SK-N-DZ (cell line): ENCODE results near the gene HIGD1A.
"Not testable (repeated sequence)": the region's sequence is repeated elsewhere in the genome, so short reads cannot be mapped to it uniquely, and the experiment has no call there.

Experiments
- DNase-seq: peaks from one replicate; pipeline ENCODE4 v3.0.0-alpha.2; 2015; ENCODE audit warnings: low spot score

Gene HIGD1A

DNA sequence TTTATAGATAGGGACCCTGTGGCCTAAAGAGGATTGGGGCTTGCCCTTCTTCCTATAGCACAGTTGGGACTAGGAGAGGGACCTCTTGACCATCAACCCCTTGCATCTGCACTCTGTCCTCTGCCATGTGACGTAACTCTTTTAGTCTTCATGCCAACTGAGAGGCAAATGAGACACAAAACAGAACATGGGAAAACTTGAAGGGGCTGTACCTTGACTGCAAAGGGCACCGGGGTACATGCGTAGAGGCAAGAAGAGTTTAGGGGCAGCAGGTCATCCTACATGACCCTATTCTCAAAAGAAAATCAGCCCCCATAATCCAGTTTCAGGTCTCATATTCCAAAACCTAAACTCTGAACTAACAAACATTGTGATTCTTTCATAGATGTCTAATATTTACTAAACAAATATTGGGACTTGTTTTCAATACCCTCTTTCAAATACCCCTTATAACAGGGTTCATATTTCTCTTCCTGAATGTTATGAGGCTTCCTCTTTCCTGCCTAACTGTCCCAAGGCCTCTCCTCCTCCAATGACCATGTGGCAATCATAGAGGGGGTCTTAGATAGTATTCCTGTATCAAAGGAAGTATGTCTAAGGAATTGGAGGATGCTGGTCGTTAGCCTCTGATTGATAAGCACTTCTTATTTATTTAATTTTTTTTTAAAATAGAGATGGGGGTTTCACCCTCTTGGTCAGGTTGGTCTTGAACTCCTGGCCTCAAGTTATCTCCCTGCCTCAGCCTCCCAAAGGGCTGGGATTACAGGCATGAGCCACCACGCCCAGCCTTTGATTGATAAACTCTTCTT lies 25.5 kb upstream of the HIGD1A start:
- no peak for DNase-seq

- no peak for DNase-seq
Observed at GRCh38 chr3:42829083-42829627, 24.9 kb upstream of the HIGD1A start.

DNA sequence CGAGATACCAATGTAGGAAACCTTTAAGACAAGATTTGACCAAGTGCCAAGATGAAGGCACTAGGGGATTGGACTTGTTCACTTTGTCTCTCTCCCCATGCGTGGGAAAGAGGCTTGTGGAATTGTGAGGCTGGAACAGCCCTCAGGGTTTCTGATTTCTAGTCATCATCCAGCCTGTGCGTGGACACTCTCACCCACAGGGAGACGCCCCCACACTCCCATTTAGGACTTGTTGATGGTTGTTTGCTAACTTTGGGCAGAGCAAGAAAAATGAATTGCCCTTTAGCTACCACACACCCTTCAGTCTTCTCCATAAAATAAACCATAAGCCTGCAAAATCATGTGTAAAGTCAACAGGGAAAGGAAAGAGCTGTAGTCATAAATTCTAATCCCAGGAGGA lies 23.4 kb upstream of the HIGD1A start:
- DNase-seq, result no peak

- no peak for DNase-seq
Observed at GRCh38 chr3:42827023-42827422, 22.7 kb upstream of the HIGD1A start.

- DNase-seq, result no peak
Observed at GRCh38 chr3:42826141-42826540, 21.9 kb upstream of the HIGD1A start.

GRCh38 chr3:42823351-42823750 lies 19.1 kb upstream of the HIGD1A start:
- no peak for DNase-seq

- no peak for DNase-seq
Observed at GRCh38 chr3:42822828-42823227, 18.5 kb upstream of the HIGD1A start.

- DNase-seq, result no peak
Observed at GRCh38 chr3:42820746-42821051, 16.4 kb upstream of the HIGD1A start.

- peak; percentile 70 for DNase-seq
Observed at GRCh38 chr3:42819351-42819965, 15.2 kb upstream of the HIGD1A start.

GRCh38 chr3:42815826-42816225 lies 11.5 kb upstream of the HIGD1A start:
- no peak for DNase-seq

DNA sequence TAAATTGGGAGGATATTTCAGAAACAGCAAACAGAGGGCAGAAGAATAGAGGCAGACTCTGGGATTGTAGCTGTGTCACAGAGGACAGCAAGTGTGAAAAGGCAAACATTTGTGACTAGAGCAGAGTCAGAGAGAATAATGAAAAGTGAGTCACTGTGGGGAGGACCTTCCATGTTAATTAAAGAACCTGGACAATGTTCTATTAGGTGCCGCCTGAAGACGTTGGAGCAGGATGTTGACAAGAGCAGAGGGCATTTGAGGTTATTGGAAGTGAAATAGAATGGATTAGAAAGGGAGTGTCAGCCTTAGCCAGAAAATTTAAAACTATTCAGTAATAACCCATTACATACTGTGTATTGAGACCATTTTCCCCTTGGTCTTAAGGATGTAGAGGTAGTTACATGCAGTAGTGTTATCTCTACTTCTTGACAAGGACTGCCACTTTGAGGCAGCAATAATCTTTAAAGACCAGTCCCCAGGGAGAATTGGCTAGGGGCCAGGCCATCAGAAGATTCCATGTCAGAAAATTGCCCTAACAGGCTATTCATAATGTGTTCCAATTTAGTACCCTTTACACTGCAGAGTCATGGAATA lies 10.7 kb upstream of the HIGD1A start:
- peak; percentile 44 for DNase-seq

DNA sequence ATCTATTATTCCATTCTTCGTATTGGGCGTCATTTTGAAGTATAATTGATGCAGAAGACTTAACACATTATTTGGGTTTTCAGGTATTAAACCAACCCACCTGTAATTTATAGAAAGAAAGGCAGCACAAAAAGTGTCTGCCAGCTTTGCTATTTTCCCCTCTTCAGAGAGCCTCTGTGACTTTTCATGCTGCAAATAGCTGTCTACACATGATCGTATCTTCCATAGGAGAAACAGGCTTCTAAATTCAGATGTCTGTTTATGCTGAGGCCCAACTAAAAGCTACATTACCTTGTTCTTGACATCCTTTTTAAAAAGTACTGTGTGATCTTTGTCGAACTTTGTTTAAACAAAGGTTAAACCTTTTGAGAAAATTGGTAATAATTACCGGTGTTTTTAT lies 10.0 kb upstream of the HIGD1A start:
- peak; percentile 7 for DNase-seq

- not testable (repeated sequence) for DNase-seq
Observed at GRCh38 chr3:42811118-42811883, 7.0 kb upstream of the HIGD1A start.

- not testable (repeated sequence) for DNase-seq
Observed at GRCh38 chr3:42810706-42811105, 6.4 kb upstream of the HIGD1A start.

DNA sequence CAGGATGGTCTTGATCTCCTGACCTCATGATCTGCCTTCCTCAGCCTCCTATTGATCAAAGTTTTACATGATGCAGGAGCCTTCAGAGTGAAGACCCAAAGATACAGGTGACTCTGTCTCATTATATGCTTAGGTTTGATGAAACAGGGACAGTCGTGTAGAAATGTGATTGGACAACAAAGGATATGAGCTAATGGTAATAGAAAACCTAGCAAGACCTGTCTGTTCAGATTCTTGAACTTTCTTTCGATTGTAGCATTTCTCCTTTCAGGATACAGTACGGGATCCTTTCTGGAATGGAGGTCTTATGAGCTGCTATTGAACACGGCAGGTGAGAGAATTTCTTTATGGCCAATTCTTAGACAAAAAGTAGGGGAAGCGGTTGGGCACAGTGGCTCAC lies 4.9 kb upstream of the HIGD1A start, which contains the start of gene ACKR2:
Gene ACKR2 (plus strand): TSS at position 244 of the 400 bp plus-strand sequence. CDS start 55,058 bp downstream, outside the sequence.
- DNase-seq, result no peak

- DNase-seq, result no peak
Observed at GRCh38 chr3:42807929-42808328, 3.6 kb upstream of the HIGD1A start.

DNA sequence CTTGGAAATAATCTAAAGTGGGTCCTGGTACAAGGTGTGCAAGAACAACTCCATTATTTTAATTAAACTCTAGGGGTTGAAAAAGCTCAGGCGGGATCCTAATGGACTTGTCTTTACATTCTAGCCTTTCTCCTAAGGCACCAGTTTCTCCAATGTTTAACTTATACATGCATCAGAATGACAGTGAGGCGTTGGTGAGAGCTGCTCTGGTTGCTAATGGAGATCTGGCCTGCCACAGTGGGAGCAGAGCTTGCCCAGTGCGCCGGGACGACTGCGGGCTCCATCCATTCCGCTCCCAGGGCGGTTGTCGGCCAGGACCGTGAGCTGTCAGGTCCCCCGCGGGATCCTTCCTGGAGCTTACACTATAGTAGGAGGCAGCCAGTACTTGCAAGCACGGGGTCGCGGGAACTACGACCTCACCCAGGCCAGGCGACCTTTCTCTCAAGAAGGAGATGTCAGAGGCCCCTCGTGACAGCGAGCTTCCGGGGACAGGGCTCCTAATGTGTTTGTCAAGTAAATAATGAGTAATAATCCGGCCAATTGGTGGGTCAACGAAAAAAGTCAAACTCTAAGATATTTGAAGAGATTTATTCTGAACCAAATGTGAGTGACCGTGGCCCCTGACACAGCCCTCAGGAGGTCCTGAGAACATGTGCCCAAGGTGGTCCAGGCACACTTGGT lies 991 bp upstream of the HIGD1A start:
- no peak for DNase-seq

- no peak for DNase-seq
Observed at GRCh38 chr3:42804831-42805132, 492 bp upstream of the HIGD1A start.

DNA sequence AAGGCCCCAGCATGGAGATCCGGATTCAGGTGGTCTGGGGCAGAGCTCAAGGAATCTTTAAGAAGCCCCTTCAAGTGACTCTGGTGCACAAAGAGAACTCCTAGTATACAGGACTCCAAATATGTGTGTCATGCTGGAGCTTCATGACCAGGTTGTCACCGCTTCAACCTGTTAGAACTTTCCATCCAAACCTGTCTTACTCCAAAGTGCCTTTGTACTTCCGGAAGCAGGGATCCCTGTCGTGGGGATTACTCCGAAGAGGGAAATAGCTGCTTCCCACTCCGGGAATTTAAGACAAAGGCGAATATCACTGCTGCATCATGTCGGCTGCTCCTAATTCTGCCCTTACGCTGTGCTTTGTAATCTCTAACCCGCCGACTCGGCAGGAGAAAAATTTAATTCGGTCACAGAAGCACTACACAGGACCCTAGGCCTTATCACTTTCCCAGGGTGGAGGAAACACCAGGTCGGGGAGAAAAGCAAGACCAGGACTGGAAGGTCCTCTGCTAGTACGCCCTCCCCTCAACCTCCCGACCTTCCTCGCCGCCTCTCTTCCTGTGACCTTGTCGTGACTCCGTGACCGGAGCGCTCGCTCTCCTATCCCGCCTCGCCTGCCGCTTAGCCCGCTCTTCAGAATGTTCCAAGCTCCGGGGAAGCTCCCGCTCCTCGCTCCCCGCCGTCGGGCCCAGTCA lies 730 bp downstream of the HIGD1A start:
- peak; percentile 57 for DNase-seq

GRCh38 chr3:42802876-42803413 lies 1.3 kb downstream of the HIGD1A start:
- DNase-seq, result no peak

DNA sequence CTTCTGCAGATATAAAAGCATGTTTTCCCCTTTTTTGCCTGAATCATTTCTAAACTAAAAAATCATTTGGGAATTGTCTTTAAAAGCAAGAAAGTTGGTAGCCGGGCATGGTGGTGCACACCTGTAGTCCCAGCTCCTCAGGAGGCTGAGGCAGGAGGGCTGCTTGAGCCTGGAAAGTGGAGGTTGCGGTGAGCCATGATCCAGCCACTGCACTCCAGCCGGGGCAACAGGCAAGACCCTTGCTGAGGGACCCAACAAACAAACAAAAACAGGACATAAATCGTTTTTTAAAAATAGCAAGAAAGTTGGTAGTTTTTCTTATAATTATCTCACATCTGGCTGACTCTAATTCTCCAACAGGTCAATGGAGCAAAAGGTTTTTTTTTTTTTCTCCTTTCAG lies 2.5 kb downstream of the HIGD1A start:
- DNase-seq, result no peak
